AG09309 (cell line): Measurements from ENCODE around the gene MRPS25.
A peak's percentile ranks its signal among the peaks of the same experiment; 100 is the strongest.
"Not testable (repeated sequence)": the region's sequence is repeated elsewhere in the genome, so short reads cannot be mapped to it uniquely, and the experiment has no call there.

Source experiments
- DNase-seq: peaks from one replicate; pipeline ENCODE4 v3.0.0-alpha.2; 2010; ENCODE audit warnings: low read depth
- H3K4me3 ChIP-seq: 2 replicates; pipeline ENCODE4 v1.5.1; 2011; ENCODE audit warnings: mild to moderate bottlenecking, low read depth, low read length, moderate library complexity; ENCODE audit not compliant: control insufficient read depth
- CTCF ChIP-seq: IDR thresholded peaks from 2 replicates; pipeline ENCODE4 v1.5.1; 2011; ENCODE audit warnings: mild to moderate bottlenecking, low read depth, low read length, inconsistent platforms; ENCODE audit not compliant: insufficient read depth, control insufficient read depth; ENCODE audit errors: missing control alignments

MRPS25 gene

GRCh38 chr3:15017191-15017590, 47.9 kb downstream of the MRPS25 start:
- no peak for DNase-seq
- no peak for TF ChIP-seq CTCF

GRCh38 chr3:15015456-15015855, 49.7 kb downstream of the MRPS25 start:
- DNase-seq: no peak
- no peak for TF ChIP-seq CTCF
- H3K4me3 ChIP-seq: no peak overlapping the region

More at GRCh38 chr3:15017191-15017590, 47.9 kb downstream of the MRPS25 start:
- no peak overlapping the region for H3K4me3 ChIP-seq

GRCh38 chr3:15014606-15015328, 50.3 kb downstream of the MRPS25 start:
- no peak for DNase-seq
- no peak for TF ChIP-seq CTCF
- no peak overlapping the region for H3K4me3 ChIP-seq

- TF ChIP-seq CTCF: no peak
- no peak for DNase-seq
- H3K4me3 ChIP-seq: no peak overlapping the region
These were observed 53.9 kb downstream of the MRPS25 start for GRCh38 chr3:15011174-15011573.

GRCh38 chr3:15010664-15011063, 54.5 kb downstream of the MRPS25 start:
- no peak overlapping the region for H3K4me3 ChIP-seq
- DNase-seq: no peak
- TF ChIP-seq CTCF: no peak

GRCh38 chr3:15009167-15009566, 55.9 kb downstream of the MRPS25 start:
- H3K4me3 ChIP-seq: no peak overlapping the region
- no peak for DNase-seq
- no peak for TF ChIP-seq CTCF

GRCh38 chr3:15007681-15008141, 57.4 kb downstream of the MRPS25 start:
- no peak for TF ChIP-seq CTCF
- peak; percentile 85 for DNase-seq
- H3K4me3 ChIP-seq: no peak overlapping the region

GRCh38 chr3:14999182-14999581, 65.9 kb downstream of the MRPS25 start:
- not testable (repeated sequence) for H3K4me3 ChIP-seq, DNase-seq
